Keratinocyte (primary cell): ENCODE results near the gene EHMT1. TPM values are rescaled to one million over a fixed set of nuclear protein-coding genes. Genes with fewer than 3 reads are reported as not detected.

Experiments
- DNase-seq: peaks from one replicate; pipeline ENCODE4 v3.0.0-alpha.2; 2011; ENCODE audit warnings: low read depth, missing footprints, low spot score
- FAIRE-seq: peaks from 2 replicates; lab custom pipeline; 2011; peaks lifted over from hg19 to GRCh38; lab: Jason Lieb, UNC
- H2AFZ ChIP-seq: 2 replicates; pipeline ENCODE4 v1.6.0; 2012; ENCODE audit warnings: low read length, control low read depth, inconsistent platforms; ENCODE audit not compliant: control insufficient read depth
- H3K27ac ChIP-seq: 2 replicates; pipeline ENCODE4 v1.5.1; 2011; ENCODE audit warnings: low read length; ENCODE audit not compliant: control insufficient read depth, insufficient read depth
- H3K27me3 ChIP-seq: 3 replicates; pipeline ENCODE4 v1.6.0; 2011; ENCODE audit warnings: low read length; ENCODE audit not compliant: control insufficient read depth, insufficient read depth; ENCODE audit errors: extremely low read depth
- H3K36me3 ChIP-seq, 2 experiments: 2 replicates in 1 of 2; 3 replicates in 1 of 2; pipeline ENCODE4 v1.5.1; 2011; ENCODE audit warnings: low read length in 2 of 2, mild to moderate bottlenecking in 1 of 2; ENCODE audit not compliant: control insufficient read depth in 2 of 2, insufficient read depth in 2 of 2; ENCODE audit errors: extremely low read depth in 1 of 2
- H3K4me1 ChIP-seq: 3 replicates; pipeline ENCODE4 v1.5.1; 2011; ENCODE audit warnings: low read length; ENCODE audit not compliant: control insufficient read depth, insufficient read depth; ENCODE audit errors: extremely low read depth
- H3K4me2 ChIP-seq: 3 replicates; pipeline ENCODE4 v1.6.0; 2011; ENCODE audit warnings: low read depth, low read length; ENCODE audit not compliant: control insufficient read depth, insufficient read depth; ENCODE audit errors: extremely low read depth
- H3K4me3 ChIP-seq, 3 experiments: fragments of 200-600 bp in 1 of 3; sonication (generic) in 1 of 3; 2 replicates in 2 of 3; 3 replicates in 1 of 3; pipeline ENCODE4 v1.5.1; 2011 to 2016; ENCODE audit warnings: low read length in 3 of 3, mild to moderate bottlenecking in 3 of 3, control low read depth in 2 of 3, inconsistent platforms in 1 of 3, low read depth in 1 of 3, mixed read lengths in 1 of 3, mixed run types in 1 of 3, moderate library complexity in 1 of 3; ENCODE audit not compliant: control insufficient read depth in 2 of 3, insufficient read depth in 2 of 3; ENCODE audit errors: extremely low read depth in 1 of 3
- H3K79me2 ChIP-seq: 2 replicates; pipeline ENCODE4 v1.6.0; 2012; ENCODE audit warnings: low read length; ENCODE audit not compliant: control insufficient read depth, insufficient read depth
- H3K9ac ChIP-seq: 3 replicates; pipeline ENCODE4 v1.6.0; 2011; ENCODE audit warnings: low read length; ENCODE audit not compliant: control insufficient read depth, insufficient read depth; ENCODE audit errors: extremely low read depth
- H3K9me1 ChIP-seq: 3 replicates; pipeline ENCODE4 v1.6.0; 2011; ENCODE audit warnings: low read length; ENCODE audit not compliant: control insufficient read depth, insufficient read depth; ENCODE audit errors: extremely low read depth
- H3K9me3 ChIP-seq: 2 replicates; pipeline ENCODE4 v1.5.1; 2012; ENCODE audit warnings: low read depth, low read length; ENCODE audit not compliant: control insufficient read depth
- H4K20me1 ChIP-seq: 3 replicates; pipeline ENCODE4 v1.6.0; 2011; ENCODE audit warnings: low read length; ENCODE audit not compliant: control insufficient read depth, insufficient read depth; ENCODE audit errors: extremely low read depth
- CTCF ChIP-seq, 3 experiments: IDR thresholded peaks in 1 of 3; conservative IDR thresholded peaks in 1 of 3; optimal IDR thresholded peaks in 1 of 3; 2 replicates in 2 of 3; 3 replicates in 1 of 3; pipeline versions ENCODE3 to v1.5.1; 2011; ENCODE audit warnings: low read length in 3 of 3, mild to moderate bottlenecking in 3 of 3, moderate library complexity in 2 of 3, control low read depth in 1 of 3, inconsistent platforms in 1 of 3; ENCODE audit not compliant: insufficient read depth in 2 of 3; ENCODE audit errors: extremely low read depth in 1 of 3
- EZH2 ChIP-seq: IDR thresholded peaks from one replicate; pipeline ENCODE4 v1.6.1; 2012; ENCODE audit warnings: inconsistent platforms, mild to moderate bottlenecking, low read length, moderate library complexity
- dilution Hi-C: fragments of 300-500 bp; cut with MboI; formaldehyde crosslinking; loops from one replicate; pipeline ENCODE4 v1.7.0; 2020; ENCODE audit warnings: low sequenced_read_pairs; ENCODE audit not compliant: extremely low pct_ligation_motif_present
- polyA plus RNA-seq, 5 experiments: library from polyadenylated mRNA; depleted of rRNA in 3 of 5; stranded (reverse) in 3 of 5; stranded (forward) in 1 of 5; unstranded in 1 of 5; fragments of >200 nt; gene quantifications; 1 replicate in 1 of 5; 2 replicates in 3 of 5; 3 replicates in 1 of 5; pipeline versions ENCODE4 v1.2.1 to v1.2.3, GENCODE V29; 2011 to 2012; ENCODE audit warnings: missing spikeins in 2 of 5, low read depth in 1 of 5, low replicate concordance in 1 of 5

Gene EHMT1
- polyA plus RNA-seq, 1 donor (not counting 4 experiments of a cell fraction or from before 2014, with no cell fraction given), result 25.9 TPM

- peaks cover 2% of the 10 kb centered on the region for H3K9me1 ChIP-seq
- H3K36me3 ChIP-seq, result peaks cover 9 to 12% of the 10 kb centered on the region in 2 experiments
- H3K4me2 ChIP-seq, result no peak overlapping the region
- FAIRE-seq (no peak), DNase-seq (no peak)
- H3K4me3 ChIP-seq, result no peak overlapping the region
- peaks cover 90% of the 10 kb centered on the region for H3K79me2 ChIP-seq
- no peak overlapping the region for H3K27ac ChIP-seq
- H3K4me1 ChIP-seq, result no peaks in the 10 kb centered on the region
- no peaks in the 10 kb centered on the region for H3K27me3 ChIP-seq
- H3K9ac ChIP-seq, result no peak overlapping the region
- TF ChIP-seq EZH2 (no peak), CTCF (optimal IDR thresholded peaks at IDR 0.05 in 1 of 3, IDR thresholded peaks at IDR 0.05 in 1 of 3, conservative IDR thresholded peaks at IDR 0.05 in 1 of 3; ENCODE audit: extremely low read depth in 1 of 3, insufficient read depth in 2 of 3, low read length in 3 of 3) (no peak)
- no peak overlapping the region for H2AFZ ChIP-seq
- H4K20me1 ChIP-seq, result peaks cover 8% of the 10 kb centered on the region
- no peaks in the 10 kb centered on the region for H3K9me3 ChIP-seq
- dilution Hi-C loops, result no loop called here
These were observed 27.5 kb downstream of the EHMT1 start for GRCh38 chr9:137646341-137646740.

GRCh38 chr9:137647096-137647714, 28.4 kb downstream of the EHMT1 start:
- Histone ChIP-seq H3K9me1 (peaks cover 2% of the 10 kb centered on the region), H3K27me3 (no peaks in the 10 kb centered on the region), H3K79me2 (peaks cover 90% of the 10 kb centered on the region), H3K36me3 (peaks cover 10 to 18% of the 10 kb centered on the region in 2 experiments), H3K4me1 (no peaks in the 10 kb centered on the region), H2AFZ (no peak overlapping the region), H3K9ac (no peak overlapping the region), H3K9me3 (no peaks in the 10 kb centered on the region), H3K27ac (no peak overlapping the region), H3K4me3 (no peak overlapping the region), H4K20me1 (peaks cover 8% of the 10 kb centered on the region), H3K4me2 (no peak overlapping the region)
- dilution Hi-C loops, result no loop called here
- TF ChIP-seq CTCF (optimal IDR thresholded peaks at IDR 0.05 in 1 of 3, IDR thresholded peaks at IDR 0.05 in 1 of 3, conservative IDR thresholded peaks at IDR 0.05 in 1 of 3; ENCODE audit: extremely low read depth in 1 of 3, insufficient read depth in 2 of 3, low read length in 3 of 3) (no peak), EZH2 (no peak)
- no peak for FAIRE-seq
- DNase-seq, result no peak
